ENCODE data around the gene LETM1.

LETM1 gene

DNA sequence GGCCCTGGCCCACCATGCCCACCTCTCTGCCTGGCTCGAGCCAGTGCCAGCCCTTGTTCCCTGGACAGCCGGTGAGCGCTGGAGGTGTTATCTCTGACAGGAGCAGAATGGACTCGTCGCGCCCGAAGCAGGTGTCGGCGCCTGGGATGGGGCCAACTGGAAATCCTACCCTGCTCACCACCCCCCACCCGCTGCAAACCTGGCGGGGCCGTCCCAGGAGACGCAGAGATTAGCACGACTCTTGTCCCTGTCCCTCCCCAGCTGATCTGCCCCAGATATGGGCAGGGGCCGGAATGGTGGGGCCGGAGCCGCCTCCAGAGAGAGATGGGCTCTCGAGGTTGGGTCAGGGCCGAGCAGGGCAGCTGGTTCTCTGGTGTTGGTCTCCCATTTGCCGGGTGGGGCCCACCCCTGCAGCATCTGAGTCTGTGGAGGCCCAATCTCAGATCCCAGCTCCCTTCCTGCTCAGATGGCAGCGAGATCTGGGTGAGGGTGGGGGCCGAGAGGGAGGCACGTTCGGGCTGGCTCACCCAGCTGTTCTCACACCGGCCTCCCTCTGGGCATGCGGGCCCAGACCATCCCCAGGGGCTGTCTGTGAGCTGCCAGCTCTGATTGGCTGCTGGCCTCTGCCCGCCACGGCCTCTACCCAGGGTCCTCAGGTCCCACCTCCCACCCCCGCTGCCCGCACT, 83.0 kb downstream of the LETM1 start:
- peak; percentile 30 to 40 for DNase-seq

DNA sequence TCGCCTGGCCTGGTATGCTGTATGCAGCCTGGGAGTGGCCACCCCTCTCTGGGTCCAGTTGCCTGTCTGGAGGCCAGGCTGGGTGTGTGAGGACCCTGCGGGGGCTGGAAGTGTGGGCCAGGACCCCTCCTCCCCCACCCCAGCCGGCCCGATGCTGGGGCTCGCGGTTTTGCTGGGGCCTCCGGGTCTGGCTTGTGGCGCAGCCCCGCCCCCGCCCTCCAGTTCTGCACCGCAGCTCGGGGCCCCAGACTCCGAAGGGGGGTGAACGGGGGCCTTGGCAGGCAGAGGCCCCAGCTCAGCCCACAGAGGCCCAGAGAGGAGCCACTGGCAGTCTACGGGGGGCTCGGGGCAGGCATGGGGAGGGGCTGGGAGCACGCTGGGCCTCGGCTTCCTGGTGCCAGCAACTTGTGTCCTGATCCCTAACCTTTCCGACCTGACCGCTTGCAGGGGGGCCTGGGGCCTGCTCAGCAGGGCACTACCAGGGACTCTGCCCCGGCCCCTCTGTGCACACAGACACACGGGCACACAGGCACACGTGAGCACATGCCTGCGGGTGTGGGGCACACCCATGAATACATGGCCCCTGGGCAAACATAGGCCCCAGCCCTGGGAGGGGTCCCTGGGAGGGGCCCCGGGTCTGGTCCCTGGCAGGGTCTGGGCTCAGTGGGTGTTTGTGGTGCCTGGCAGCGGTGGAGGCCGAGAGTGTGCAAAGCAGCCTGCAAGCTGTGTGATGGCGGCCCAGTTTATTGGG, 84.2 kb downstream of the LETM1 start:
- DNase-seq: no peak

- DNase-seq: no peak
These were observed 85.1 kb downstream of the LETM1 start for GRCh38 chr4:1770791-1771231.

DNA sequence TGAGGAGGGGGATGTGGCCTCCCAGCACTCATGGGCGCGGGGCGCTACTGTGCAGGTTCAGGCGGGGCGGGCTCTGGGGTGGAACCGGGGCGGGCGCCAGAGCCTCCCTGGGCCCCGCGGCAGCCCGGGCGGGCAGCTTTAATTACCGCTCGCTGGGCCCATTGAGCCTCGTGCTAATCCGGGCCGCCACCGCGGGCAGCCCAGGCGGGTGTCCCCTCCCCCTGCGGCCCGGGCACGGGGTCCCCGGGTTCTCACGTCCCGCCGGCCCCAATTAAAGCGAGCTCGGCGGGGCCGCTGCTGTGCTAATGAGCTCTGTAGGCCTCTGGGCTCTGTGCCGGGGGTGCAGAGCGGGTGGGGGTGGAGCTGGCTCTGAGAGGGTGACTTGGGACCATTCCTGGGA, 85.7 kb downstream of the LETM1 start:
- no peak for DNase-seq

DNA sequence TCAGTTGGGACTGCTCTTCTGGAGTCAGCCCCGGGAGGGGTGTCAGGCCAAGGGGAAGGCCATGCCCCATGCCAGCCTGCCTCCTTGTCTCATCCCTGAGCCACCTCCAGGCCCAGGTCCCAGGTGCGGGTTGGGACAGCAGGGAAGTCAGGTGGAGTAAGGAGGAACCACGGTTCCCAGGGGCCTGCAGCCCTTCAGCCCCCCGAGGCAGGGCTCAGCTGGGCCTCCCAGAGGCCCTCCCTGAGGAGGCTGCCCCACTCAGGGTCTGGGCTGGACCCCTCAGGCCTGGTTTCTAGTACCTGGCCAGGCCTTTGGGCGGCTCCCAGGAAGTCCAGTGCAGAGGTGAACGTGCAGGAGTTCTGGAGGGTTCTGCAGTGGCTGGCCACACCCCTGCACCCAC, 86.3 kb downstream of the LETM1 start:
- DNase-seq: no peak

- no peak for DNase-seq
These were observed 87.5 kb downstream of the LETM1 start for GRCh38 chr4:1768367-1769034.

DNA sequence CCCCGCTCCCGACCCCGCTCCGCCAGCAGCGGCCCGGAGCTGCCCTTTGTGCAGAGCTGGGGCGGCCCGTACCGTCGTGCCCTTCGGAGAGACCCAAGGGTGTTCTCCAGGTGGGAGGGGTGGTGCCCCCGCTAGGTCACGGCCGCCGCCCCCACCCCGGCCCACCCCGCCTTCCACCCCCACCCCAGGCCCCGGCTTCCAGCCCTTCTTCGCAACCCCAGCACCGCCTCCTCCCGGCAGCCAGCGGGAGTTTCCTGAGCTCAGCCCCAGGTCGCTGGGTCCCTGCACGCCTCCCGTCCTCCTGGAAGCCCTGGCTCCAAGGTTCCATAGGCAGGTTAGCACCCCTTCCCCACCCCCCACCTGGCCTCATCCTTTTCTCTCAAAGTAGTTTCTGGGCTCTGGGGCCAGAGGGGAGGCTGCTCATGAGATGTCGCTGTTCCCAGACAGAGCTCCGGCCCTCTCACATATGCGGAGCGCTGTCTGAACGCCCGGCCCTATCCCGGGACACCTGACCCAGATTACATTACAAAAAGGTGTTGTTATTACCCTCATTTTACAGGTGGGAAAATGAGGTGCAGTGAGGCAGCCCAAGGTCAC, 88.1 kb downstream of the LETM1 start:
- DNase-seq: peak in 1 of 2 experiments; percentile 17

DNA sequence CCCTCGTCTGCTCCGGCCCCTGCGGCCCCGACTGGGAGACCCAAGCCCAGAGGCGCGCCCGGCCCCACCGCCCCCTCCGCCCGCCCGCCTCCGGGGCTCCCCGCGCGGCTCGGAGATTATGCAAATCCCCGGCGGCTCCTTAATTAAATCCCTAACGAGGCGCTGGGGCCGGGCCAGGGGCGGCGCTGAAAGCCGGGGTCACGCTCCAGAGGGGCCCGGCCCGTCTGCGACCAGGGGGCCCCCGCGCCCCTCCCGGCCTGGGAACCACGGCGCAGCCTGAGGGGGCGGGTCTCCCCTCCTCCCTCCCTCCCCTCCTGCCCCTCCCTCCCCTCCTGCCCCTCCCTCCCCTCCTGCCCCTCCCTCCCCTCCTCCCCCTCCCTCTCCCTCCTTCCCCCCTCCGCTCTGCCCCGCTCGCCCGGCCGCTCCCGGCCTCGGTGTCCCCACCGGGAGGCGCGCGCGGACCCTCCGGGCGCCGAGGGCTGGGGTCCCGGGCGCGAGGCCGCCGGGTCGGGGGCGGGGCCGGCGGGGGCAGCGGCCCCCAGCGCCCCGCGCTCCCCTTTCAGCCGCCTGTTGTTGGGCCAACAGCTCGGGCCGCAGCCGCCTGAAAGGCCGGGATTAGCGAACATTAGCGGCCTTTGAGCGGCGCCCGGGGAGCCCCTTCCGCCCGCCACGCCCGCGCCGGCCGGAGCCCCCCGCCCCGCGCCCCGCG, 88.7 kb downstream of the LETM1 start:
- peak in 1 of 2 experiments; percentile 8 for DNase-seq

DNA sequence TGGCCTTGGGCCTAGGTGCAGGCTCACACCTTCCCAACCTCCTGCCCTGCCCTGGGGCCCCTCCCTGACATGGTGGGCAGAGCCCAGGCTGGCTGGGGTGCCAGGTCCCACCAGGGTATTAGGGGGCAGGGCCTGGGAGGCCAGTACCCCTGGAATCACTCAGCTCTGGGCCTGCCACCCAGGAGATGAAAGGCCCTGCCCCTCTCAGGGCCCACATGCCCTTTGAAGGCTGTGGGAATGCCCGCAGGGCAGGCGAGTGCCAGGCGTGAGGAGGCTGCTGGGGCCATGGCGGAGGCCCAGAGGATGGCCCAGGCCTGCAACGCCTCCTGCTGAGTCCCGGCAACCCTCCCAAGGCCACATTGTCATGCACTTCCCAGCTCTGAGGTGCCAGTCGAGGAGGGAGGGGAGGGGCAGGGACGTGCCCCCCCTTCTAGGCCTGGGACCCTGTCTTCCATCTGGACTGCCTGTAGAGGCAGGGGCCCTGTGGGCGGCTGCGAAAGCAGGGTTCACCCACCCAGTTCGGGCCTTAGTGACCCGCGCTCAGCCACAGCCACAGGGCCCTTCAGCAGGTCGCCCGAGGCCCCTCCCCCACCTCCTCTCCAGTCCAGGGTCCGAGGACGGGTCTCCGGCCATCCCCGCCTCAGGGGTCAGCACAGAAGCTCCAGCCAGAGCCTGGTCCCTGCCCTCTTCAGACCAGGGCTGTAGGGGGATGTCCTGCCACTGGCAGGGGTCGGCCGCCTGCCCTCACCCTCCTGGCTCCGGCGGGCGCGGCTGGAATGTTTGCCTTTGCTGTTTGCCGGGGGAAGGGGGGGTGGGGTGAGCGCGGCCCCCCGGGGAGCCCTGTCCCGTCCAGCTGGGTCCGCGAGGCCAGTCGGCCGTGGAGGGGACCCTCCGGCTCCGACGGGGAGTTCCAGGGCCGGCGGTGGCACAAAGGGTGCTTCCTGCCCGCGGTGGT, 89.6 kb downstream of the LETM1 start:
- no peak for DNase-seq

DNA sequence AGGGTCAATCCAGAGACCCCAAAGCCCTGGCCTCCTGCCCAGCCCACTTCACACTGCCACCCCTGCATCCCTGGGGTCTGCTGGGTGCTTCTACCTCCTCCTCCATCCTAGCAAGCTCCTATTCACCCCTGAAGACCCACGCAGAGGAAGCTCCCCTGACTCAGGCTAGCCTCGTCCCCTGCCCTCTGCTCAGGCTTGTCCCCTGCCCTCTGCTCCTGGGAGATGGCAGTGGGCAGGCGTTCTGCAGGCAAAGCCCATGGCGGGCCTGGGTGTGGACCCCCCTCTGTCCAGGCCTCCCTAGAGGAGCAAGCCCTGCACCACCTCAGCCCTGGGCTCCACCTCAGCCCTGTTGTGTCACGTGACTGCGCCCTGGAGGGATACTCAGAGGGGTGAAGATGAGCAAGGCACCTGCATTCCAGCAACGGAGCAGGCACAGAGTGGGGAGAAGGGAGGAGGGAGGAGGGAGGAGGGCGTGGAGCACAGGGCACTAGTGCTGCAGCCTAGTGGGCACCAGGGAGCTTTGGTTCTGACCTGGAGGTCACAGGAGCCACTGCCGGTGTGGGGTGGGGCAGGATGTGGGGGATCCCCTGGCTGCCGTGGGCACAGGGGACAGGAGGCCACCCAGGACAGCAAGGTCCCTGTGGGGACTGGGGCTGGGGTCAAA, 90.4 kb downstream of the LETM1 start:
- DNase-seq: no peak

GRCh38 chr4:1764670-1765069, 91.3 kb downstream of the LETM1 start:
- DNase-seq: no peak

DNA sequence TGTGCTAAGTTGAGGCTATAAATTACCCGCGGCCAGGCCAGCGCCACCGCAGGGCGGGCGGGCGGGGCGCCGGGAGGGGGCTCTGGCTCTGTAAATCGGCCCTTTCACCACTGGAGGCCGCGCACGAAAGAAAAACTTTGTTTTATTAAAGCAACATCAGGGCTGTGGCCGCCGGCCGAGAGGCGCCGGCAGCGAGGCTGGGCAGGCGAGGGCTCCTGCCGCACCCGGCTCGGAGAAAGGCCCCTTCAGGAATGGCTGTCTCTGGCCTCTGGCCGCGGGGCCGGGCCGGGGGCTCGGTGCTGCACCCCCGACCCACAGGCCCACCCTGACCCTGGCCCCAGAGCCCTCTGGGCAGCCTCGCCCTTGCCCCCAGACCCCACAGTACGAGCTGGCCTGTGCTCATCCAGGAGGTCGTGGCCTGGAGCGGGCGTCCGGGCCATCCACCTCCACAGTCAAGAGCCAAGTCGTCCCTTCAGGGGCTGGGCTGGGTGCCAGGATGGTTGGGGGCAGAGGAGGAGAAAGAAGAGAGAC, 92.3 kb downstream of the LETM1 start:
- no peak for DNase-seq

DNA sequence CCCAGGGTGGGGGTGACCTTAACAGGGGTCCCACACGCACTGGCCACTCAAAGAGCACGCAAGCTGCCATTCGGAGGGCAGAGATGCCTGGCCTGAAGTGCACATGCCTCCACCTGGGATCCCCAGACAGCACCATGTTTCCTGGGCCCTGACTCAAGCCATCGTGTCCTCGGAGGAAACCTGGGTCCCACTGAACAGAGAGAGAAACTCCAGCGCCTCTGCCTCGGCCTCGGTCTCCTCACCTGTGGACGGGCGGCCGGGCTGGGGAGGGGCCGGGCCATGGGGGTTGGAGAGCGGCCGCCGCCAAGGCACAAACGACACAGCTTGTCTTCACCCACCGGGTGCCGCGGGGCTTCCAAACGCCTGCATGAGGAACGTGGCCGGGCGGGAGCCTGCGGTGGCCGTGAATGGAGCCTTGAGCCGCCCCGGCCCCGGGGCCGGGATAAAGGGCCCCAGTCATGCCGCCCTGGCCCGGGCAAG, 92.8 kb downstream of the LETM1 start:
- no peak for DNase-seq

DNA sequence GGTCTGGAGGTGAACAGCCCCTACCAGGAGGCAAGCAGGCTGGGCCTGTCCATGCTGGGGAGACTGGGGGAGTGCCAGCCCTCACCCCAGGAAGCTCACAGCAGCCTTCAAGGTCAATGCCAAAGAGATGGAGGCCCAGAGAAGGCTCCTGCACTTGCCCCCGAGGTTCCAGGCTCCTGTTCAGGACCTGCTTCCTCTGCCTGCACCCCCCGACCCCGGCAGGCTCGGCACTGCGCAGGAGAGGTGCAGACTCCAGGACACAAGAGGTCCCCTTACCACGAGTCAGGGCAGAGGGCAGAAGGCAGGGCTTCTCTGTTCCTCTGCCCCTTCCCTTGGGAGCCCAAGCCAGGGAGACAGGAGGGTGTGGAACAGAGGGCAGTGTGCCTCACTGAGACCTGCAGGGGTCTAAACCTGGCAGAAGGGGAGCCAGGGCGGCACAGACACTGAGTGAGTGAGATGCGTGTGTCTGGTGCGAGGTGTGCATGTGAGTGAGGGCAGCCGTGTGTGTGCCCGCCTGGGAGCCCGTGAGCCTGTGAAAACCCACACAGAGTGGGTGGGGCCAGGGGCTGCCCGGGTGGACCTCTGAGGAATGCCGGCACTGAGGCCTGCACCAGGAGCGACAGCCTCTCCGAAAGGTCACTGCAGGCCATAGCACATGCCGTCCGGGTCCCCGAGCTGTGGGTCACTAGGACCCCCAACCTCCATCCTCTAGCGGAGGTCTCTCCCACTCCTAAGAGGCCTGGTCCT, 93.5 kb downstream of the LETM1 start:
- DNase-seq: no peak
